KOPT-K1 (cell line): Measurements from ENCODE around the gene GALNT18.

Experiments
- H3K27ac ChIP-seq: fragments of 200-600 bp; sonication (generic); 2 replicates; pipeline ENCODE4 v1.5.1; 2016; ENCODE audit warnings: antibody characterized with exemption, mild to moderate bottlenecking, low read depth, low read length; ENCODE audit not compliant: poor library complexity, severe bottlenecking
- H3K36me3 ChIP-seq: fragments of 200-600 bp; sonication (generic); 2 replicates; pipeline ENCODE4 v1.5.1; 2017; ENCODE audit warnings: antibody characterized with exemption, mild to moderate bottlenecking, low read length, moderate library complexity; ENCODE audit not compliant: insufficient read depth
- H3K9me3 ChIP-seq: fragments of 200-600 bp; sonication (generic); 2 replicates; pipeline ENCODE4 v1.5.1; 2017; ENCODE audit warnings: antibody characterized with exemption, low read length, mild to moderate bottlenecking; ENCODE audit not compliant: insufficient read depth, poor library complexity, severe bottlenecking

GALNT18 gene

GRCh38 chr11:11476971-11477645 lies 144.7 kb downstream of the GALNT18 start:
- no peaks in the 10 kb centered on the region for H3K36me3 ChIP-seq
- no peaks in the 10 kb centered on the region for H3K9me3 ChIP-seq
- H3K27ac ChIP-seq = no peak overlapping the region

GRCh38 chr11:11476499-11476898 lies 145.3 kb downstream of the GALNT18 start:
- no peak overlapping the region for H3K27ac ChIP-seq
- no peaks in the 10 kb centered on the region for H3K36me3 ChIP-seq

GRCh38 chr11:11472106-11472505 lies 149.7 kb downstream of the GALNT18 start:
- no peaks in the 10 kb centered on the region for H3K36me3 ChIP-seq
- H3K9me3 ChIP-seq = no peaks in the 10 kb centered on the region
- no peak overlapping the region for H3K27ac ChIP-seq

More at GRCh38 chr11:11476499-11476898, 145.3 kb downstream of the GALNT18 start:
- no peaks in the 10 kb centered on the region for H3K9me3 ChIP-seq

GRCh38 chr11:11471201-11471600 lies 150.6 kb downstream of the GALNT18 start:
- Histone ChIP-seq H3K36me3 (no peaks in the 10 kb centered on the region), H3K27ac (no peak overlapping the region), H3K9me3 (no peaks in the 10 kb centered on the region)

- no peaks in the 10 kb centered on the region for H3K9me3 ChIP-seq
- no peak overlapping the region for H3K27ac ChIP-seq
- no peaks in the 10 kb centered on the region for H3K36me3 ChIP-seq
These were observed 152.9 kb downstream of the GALNT18 start for GRCh38 chr11:11468954-11469353.

- Histone ChIP-seq H3K36me3 (no peaks in the 10 kb centered on the region), H3K27ac (no peak overlapping the region), H3K9me3 (no peaks in the 10 kb centered on the region)
These were observed 154.5 kb downstream of the GALNT18 start for GRCh38 chr11:11467312-11467711.

GRCh38 chr11:11464555-11464954 lies 157.2 kb downstream of the GALNT18 start:
- no peak overlapping the region for H3K27ac ChIP-seq
- H3K9me3 ChIP-seq = no peaks in the 10 kb centered on the region
- no peaks in the 10 kb centered on the region for H3K36me3 ChIP-seq

- H3K9me3 ChIP-seq = no peaks in the 10 kb centered on the region
- no peaks in the 10 kb centered on the region for H3K36me3 ChIP-seq
- H3K27ac ChIP-seq = no peak overlapping the region
These were observed 158.4 kb downstream of the GALNT18 start for GRCh38 chr11:11463405-11463804.

GRCh38 chr11:11461473-11461872 lies 160.3 kb downstream of the GALNT18 start:
- no peaks in the 10 kb centered on the region for H3K36me3 ChIP-seq
- no peaks in the 10 kb centered on the region for H3K9me3 ChIP-seq
- no peak overlapping the region for H3K27ac ChIP-seq

- Histone ChIP-seq H3K9me3 (no peaks in the 10 kb centered on the region), H3K27ac (no peak overlapping the region), H3K36me3 (no peaks in the 10 kb centered on the region)
These were observed 162.2 kb downstream of the GALNT18 start for GRCh38 chr11:11459578-11459977.

GRCh38 chr11:11458485-11458884 lies 163.3 kb downstream of the GALNT18 start:
- Histone ChIP-seq H3K9me3 (no peaks in the 10 kb centered on the region), H3K36me3 (no peaks in the 10 kb centered on the region), H3K27ac (no peak overlapping the region)

- Histone ChIP-seq H3K9me3 (no peaks in the 10 kb centered on the region), H3K27ac (no peak overlapping the region), H3K36me3 (no peaks in the 10 kb centered on the region)
These were observed 163.8 kb downstream of the GALNT18 start for GRCh38 chr11:11458001-11458400.

GRCh38 chr11:11456866-11457265 lies 164.9 kb downstream of the GALNT18 start:
- Histone ChIP-seq H3K36me3 (no peaks in the 10 kb centered on the region), H3K9me3 (no peaks in the 10 kb centered on the region), H3K27ac (no peak overlapping the region)

GRCh38 chr11:11454671-11455223 lies 167.1 kb downstream of the GALNT18 start:
- H3K36me3 ChIP-seq = no peaks in the 10 kb centered on the region
- no peak overlapping the region for H3K27ac ChIP-seq
- H3K9me3 ChIP-seq = no peaks in the 10 kb centered on the region

- Histone ChIP-seq H3K36me3 (no peaks in the 10 kb centered on the region), H3K27ac (no peak overlapping the region), H3K9me3 (no peaks in the 10 kb centered on the region)
These were observed 170.3 kb downstream of the GALNT18 start for GRCh38 chr11:11451501-11452005.
